Activated CD4-positive, alpha-beta T cell treated with anti-CD3 and anti-CD28 coated beads, Interleukin-10, Interleukin-2, amounts not matched to agents 100 ng/mL and 50 ng/mL, durations not matched to agents 16 hours and 8 hours (primary cell): ENCODE measurements around the gene SGF29.
"Not testable (repeated sequence)": the region's sequence is repeated elsewhere in the genome, so short reads cannot be mapped to it uniquely, and the experiment has no call there.

Experiments used
- DNase-seq: peaks from one replicate; pipeline ENCODE4 v3.0.0-alpha.2; 2020

The SGF29 gene

DNA sequence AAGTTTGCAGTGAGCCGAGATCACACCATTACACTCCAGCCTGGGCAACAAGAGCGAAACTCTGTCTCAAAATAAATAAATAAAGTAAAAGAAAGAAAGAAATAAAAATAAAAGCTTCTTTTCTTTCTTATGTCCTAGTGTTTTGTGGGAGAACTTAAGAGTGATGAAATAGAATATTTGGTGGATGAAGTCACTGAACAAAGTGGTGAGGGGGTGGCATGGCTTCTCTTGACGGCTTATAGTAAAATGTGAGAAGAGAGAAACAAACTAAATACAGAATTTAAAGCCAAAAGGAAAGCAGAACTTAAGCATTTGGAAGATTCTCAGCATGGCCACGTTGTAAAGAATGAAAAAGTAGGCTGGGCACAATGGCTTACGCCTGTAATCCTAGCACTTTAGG lies 15.3 kb downstream of the SGF29 start:
- DNase-seq, result no peak

DNA sequence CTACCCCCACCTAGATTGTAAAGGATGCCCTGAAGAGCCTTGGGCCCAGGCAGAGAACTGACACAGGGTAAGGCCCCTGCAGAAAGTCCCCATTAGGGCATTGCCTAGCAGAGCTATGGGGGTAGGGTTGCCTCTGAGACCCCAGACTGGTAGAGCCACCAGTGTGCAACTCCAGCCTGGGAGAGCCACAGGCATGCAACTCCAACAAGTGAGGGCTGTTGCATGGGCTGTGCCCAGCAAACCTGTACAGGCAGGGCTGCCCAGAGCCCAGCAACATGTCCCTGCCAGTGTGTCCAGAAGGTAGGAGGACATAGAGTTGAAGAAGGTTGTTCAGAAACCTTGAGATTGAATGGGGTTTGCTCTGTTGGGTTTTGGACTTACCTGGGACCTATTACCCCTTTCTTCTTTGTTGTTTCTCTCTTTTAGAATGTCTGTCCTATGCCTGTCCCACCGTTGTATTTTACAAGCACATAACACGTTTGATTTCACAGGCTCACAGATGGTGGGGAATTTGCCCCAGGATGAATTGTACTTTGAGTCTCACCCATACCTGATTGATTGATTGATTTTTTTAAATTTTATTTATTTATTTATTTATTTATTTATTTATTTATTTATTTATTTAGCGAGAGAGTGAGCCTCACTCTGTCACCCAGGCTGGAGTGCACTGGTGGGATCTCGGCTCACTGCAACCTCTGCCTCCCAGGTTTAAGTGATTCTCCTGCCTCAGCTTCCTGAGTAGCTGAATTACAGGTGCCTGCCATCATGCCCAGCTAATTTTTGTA lies 16.4 kb downstream of the SGF29 start:
- DNase-seq, result no peak

DNA sequence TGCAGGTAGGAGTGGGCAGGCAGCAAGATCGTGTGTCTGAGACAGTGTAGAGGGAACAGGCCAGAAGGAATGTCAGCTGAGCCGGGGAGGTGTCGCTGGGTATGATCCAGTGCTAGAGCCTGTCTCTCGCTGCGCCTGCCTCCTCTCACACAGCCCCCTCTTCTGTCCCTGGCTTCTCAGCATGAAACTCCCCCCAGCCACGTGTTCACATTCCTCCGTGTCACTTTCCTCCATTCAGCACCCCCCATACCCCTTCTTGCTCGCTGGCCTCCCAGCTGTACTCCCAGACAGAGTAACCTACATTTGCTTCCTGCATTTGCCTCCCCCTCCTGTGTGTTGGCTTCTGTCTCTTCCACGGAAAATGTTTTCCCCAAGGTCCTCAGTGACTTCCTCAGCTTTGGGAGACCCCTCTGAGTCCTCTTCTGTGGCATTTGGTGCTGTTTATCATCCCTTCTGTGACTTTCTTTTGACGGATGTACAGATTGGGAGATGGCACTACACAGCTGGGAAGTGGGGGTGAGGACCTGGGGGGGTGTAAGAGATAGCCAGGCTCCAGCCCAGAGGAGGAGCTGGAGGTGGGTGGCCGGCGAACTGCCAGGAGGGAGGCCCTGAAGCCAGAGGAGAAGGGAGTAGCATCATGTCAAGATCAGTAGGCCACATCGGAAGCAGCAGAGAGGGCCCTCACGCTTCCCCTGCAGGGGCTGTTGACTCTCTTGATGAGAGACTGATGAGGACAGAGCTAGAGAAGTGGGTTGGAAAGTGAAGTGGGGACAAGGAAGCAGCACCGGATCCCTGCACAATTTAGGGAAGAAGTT lies 19.2 kb downstream of the SGF29 start:
- no peak for DNase-seq

DNA sequence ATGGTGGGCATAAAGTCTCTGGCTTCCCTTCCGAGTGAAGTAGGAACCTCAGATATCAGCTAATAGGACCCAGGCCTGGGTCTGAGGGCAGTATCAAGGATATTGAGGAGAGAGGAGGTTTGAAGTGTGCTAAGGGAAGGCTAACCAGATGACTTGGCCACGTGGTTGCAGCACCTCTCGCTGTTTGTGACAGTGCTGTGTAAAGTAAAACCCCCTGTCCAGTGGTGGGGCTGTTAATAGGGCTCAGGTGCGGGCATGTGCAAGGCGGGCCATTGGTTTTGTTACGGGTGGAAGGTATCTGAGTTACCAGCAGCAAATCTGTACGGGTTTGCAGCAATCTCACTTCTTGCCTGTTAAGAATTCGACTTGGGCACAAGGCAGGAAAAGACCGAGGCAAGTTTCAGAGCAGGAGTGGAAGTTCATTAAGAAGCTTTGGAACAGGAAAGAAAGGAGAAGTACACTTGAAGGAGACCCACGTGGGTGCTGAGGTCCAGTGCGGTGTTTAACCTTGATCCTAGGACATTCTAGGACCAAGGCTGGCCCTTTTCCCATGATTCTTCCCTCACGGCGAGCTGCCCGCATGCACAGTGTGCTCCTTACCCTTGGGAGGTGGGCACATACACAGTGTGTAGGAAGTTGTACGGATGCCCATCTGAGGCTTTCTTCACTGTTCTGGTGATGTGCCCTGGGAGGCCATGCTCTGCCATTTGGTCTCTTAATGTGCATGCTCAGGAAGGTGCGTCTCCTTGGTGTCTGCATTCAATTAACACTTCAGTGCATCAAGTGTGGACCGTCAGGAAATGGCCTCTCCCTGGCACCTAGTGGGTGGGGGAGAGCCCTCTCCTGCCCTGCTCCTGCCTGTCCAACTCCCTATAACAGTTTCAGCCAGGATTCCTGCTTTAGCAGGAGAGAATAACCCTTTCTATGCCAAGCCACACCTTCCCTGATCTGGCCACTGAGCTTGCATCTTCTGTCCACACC lies 20.3 kb downstream of the SGF29 start:
- DNase-seq, result no peak

DNA sequence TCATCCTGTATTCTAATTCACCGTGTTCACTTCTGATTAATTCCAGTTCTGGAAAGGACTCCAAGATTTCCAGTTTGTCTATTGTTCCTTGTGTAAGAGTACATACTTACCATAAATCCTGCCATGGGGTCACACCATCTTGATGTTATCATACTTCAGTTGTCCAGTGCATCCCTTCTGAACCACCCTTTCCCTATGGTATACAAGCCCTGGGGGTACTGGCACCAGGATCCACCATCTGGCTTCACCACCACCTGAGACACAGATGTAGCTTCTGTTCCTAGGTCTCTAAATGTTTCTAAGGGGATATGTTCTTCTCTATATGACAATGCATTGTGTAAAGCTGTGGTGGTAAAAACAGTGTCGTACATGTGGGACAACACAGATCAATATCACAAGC lies 21.2 kb downstream of the SGF29 start:
- DNase-seq, result no peak

DNA sequence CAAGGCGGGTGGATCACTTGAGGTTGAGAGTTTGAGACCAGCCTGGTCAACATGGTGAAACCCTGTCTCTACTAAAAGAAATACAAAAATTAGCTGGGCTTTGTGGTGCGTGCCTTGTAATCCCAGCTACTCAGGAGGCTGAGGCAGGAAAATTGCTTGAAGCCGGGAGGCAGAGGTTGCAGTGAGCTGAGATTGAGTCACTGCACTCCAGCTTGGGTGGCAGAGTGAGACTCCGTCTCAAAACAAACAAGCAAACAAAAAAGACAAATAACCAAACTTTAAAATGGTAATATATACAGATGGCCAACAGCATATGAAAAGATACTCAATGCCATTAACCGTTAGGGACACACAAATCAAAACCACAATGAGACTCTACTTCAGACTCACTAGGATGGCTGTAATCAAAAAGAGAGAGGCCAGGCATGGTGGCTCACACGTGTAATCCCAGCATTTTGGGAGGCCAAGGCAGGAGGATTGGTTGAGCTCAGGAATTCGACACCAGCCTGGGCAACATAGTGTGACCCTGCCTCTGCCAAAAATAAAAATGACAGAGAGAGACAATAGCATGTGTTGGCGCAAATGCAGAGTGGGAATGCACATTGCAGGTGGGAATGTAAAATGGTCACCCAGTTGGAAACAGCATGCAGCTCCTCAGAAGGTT lies 21.9 kb downstream of the SGF29 start:
- no peak for DNase-seq

DNA sequence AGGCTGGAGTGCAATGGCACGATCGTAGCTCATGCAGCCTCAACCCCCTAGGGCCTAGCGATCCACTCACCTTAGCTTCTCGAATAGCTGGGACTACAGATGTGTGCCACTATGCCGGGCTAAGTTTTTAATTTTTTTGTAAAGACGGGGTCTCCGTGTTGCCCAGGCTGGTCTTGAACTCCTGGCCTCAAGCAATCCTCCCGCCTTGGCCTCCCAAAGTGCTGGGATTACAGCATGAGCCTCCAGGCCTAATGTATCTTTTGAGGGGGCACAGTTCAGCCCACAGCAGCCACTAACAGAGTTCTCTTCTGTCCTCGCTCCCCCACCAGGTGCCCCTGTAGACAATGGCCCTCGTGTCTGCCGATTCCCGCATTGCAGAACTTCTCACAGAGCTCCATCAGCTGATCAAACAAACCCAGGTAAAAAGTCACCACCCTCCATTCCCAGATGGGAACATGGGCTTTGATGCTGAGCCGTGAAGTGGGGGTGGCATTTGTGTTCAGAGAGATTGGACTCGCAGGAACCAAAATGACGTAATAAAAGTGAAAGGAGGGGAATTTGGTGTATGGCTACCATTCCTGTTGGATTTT lies 27.1 kb downstream of the SGF29 start:
- DNase-seq, result no peak

DNA sequence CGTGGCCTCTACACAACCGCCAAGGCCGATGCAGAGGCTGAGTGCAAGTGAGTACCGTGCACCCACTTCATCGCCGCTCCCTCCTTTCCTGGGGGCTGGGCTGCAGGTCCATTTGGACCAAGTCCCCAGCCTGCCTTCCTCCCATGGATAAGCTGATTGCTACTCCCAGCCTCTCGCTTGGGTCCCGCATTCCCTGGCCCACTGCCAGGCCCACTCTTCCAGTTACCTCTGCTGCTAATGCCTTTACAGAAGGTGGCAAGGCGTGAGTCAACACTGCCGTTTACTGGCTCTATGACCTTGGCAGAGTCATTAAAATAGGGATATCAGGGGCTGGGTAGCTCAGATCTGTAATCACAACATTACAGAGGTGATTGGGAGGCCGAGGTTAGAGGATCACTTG lies 32.0 kb downstream of the SGF29 start:
- DNase-seq, result no peak

DNA sequence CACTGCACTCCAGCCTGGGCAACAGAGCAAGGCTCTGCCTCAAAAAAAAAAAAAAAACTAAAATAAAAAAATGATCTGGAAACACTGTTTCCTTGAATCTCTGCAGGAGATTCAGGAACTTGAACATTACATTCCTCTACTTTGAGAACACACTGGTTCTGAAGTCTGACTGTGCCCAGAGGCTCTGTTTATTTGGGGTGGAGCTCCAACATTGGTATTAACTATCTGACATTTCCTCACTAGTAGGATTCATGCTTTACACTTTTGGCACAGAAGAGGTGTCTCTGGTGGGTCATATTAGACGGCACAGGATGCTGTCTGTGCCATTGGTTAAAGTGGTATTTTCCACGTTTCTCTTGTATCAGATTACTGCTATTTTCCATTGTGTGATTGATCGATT lies 32.7 kb downstream of the SGF29 start:
- DNase-seq, result no peak

DNA sequence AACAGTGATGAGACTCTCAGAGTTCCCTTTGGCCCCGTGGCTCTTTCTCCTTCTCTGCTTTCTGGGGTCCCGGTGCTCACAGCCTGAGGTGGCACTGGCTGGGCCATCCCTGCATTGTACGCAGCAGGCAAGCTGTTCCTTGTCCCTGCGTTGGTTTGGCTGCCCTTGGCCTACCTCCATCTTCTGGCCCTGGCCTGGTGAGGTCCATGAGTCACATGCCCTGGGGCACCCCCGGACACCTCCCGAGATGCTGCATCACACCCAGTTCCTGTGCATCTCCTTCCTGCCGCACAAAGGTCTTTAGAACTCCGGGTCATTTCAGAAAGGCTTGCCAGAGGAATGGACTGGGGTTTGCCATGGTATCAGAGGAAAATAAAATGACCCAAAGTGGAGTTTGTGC lies 33.7 kb downstream of the SGF29 start:
- no peak for DNase-seq

DNA sequence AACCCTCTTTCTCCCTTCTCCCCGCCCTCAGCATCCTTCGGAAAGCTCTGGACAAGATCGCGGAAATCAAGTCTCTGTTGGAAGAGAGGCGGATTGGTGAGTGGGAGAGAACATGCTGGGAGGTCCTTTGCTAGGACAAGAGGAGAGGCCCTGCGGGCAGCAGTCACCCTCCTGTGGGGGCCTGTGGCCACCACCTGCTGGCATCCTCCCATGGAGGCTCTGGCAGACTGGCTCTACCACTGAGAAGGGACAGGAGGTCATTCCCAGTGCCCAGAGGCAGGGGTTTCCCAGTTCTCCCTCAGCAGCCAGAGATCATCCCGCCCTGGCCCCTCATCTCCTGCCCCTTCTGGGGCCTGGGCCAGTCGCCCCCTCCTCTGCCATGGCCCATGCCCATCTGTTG lies 35.3 kb downstream of the SGF29 start:
- DNase-seq, result no peak

DNA sequence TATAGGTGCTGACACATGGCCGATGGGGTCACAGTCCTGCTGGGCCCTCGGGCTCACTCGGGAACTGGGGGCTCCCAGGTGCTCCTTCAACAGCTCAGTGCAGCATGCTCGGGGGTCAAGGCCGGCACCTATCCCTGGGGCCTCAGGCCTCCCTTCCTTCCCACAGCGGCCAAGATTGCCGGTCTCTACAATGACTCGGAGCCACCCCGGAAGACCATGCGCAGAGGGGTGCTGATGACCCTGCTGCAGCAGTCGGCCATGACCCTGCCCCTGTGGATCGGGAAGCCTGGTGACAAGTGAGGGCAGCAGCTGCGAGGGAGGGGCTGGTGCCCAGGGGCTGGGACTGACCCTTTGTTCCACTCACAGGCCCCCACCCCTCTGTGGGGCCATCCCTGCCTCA lies 36.2 kb downstream of the SGF29 start:
- DNase-seq, result no peak

DNA sequence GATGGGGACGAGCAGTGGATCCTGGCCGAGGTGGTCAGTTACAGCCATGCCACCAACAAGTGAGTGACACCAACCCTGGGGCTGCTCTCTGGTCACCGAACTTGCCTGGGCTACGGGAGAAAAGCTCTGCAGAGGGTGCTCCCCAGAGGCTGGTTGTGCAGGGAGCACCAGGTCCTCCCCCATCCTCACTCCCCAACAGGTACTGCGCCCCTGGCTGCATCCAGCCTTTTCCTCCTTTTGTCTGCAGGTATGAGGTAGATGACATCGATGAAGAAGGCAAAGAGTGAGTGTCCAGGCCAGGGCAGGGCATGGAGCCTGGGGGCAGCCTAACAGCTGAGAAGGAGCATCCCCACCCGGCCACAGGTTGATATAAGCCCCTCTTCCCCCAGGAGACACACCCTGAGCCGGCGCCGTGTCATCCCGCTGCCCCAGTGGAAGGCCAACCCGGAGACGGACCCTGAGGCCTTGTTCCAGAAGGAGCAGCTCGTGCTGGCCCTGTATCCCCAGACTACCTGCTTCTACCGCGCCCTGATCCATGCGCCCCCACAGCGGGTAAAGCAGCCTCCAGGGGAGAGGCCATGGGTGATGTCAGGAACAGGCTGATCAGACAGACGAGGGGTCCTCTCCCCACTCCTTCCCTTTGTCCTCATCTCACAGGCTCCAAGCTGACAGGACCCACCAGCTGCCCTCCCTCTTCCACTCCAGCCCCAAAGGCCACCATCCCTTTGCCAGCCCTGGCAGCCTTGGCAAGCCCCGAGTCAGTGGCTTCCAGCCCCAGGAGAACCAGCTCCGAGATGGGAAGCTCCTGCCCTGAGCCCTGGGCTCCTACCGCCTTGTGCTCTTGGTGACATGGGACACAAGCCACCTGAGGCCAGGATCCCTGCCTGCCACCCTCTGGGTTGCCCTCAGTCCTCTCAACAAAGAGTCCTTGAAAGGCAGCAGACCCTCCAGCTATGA lies 36.9 kb downstream of the SGF29 start:
- no peak for DNase-seq

DNA sequence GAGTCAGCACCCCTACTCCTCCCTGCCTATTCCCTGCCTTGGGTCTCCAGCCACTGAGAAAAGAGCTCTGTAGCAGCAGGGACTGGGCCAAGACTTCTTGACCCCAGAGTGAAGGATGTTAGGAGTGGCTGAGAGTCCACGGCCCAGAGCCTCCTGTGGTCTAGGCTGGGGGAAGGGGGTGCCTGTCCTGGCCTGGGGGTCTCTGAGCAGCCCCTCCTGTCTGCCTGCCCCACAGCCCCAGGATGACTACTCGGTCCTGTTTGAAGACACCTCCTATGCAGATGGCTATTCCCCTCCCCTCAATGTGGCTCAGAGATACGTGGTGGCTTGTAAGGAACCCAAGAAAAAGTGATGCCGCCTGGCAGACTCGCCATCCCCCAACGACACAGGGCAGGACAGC lies 37.6 kb downstream of the SGF29 start:
- DNase-seq, result no peak

DNA sequence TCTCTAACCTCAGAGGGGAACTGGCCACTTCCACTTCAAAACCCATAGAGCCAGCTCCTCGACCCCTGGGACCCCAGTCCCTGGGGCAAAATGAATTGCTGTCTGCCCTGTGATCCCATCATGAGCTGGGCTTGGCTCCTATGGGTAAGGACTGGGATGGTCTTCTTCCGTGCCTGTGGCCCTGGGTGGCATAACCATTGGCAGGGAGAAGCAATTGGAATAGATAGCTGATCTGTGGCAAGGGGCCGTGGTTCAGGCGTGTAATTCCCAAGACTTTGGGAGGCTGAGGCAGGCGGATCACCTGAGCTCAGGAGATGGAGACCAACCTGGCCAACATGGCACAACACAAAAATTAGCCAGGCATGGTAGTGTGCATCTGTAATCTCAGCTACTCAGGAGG lies 38.8 kb downstream of the SGF29 start:
- DNase-seq, result no peak

DNA sequence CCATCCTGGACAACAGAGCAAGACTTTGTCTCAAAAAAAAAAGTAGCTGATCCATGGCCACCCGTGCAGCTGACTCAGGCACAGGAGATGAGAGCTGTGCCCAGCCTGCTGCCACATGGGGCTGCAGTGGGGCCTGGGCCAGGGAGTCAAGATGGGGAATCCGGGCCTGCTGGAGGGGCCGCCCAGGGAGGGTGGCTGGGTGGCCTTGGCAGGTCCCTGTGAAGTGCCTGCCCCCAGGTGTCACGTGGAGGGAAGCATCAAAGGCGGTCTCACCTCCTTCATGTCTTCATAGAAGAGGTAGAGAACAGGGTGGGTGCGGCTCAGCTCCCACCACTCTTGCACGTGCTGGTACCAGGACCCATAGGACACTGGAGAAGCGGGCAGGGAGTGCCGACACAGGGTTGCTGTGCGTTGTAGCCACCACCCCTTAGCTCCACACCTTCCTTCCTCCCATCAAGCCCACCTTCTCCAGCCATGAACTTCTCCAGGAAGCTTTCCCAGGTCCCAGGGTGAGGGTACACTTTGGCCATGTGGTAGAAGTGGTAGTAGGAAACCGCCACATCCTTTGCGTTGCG lies 39.3 kb downstream of the SGF29 start:
- DNase-seq, result no peak

DNA sequence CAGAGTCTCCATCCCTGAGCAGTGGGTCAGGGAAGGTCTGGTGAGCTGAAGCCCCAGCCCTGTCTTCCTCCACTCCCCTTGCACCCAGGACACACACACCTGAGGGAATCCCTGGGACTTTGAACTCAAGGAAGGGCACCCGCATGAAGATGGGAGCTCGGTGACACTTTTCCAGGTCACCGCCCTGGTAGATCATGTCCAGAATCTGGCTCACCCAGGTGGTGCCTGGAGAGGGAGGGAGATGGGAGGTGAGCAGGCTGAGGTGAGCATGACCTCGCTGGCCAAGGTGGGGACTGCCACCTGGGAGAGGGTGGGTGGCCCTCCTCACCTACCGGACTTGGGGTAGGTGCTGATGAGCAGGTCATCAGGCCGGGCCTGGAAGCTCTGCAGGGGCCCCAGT lies 41.7 kb downstream of the SGF29 start:
- not testable (repeated sequence) for DNase-seq

DNA sequence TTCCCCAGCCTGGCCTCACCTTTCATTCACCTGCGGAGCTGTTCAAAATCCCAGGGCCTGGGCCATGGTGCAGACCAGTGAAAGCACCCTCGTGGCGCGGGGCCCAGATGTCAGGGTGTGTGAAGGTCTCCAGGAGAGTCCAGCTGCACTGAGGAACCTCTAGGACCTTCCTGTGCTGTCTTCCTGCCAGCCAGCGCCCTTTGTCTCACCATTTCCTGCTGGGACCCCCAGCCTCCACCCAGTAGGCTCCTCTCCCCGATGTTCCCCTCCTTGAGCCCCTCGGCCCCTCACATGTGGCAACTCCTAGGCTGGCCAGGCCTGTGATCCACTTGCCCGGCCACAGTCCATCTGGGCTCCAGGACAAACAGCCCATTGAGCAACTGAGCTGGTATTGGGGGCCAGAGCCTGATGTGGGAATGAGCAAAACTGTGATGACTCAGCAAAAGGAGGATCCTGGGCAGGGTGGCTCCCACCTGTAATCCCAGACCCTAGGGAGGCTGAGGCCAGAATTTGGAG lies 42.5 kb downstream of the SGF29 start:
- no peak for DNase-seq

DNA sequence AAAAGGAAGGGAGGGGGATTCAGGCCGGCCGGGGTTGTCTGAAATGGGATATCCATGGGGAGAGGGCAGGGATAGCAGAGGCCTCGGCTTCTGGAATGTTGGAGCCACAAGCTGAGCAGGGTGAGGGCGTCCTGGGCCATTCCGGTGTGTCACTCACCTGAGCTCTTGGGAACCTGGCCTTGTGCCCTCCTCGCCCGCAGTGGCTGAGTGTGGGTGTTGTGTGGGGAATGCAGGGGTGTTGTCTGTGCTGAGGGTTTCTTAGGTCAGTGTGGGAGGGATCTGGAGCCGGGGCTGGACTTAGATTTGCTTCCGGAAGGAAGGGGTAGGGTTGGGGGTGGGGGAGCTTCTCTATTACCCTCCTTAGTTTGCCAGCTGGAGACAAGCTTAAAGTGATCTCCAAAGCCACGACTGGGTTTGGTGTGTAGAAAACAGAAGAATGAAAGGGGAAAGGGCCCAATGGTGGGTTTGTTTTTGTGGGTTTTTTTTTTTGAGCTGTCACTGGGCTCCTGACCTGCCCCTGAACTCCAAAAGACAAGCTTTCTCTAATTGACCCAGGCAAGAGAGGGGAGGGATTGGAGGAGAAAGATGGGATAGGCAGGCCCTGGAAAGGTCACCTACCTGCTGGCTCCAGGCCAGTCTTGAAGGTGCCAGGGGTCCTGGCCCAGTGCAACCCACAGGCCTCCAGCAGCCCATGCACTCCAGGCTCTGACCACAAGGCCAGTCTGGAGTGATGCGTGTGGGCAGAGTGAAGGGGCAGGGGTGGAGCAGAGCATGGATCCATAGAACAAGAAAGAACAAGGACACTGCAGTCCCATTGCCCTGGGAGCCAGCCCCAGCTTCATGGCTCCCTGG lies 43.3 kb downstream of the SGF29 start, which contains the start of gene SULT1A2:
SULT1A2 (minus strand) TSS at position 211 of the 852 bp plus-strand sequence. CDS start 1,120 bp downstream, outside the sequence.
- DNase-seq, result no peak
